CD4-positive, alpha-beta T cell treated with Interleukin-1 beta for 1 hour (primary cell): Measurements from ENCODE around the gene DNAI4.
"Not testable (repeated sequence)": the region's sequence is repeated elsewhere in the genome, so short reads cannot be mapped to it uniquely, and the experiment has no call there.

Experiments used
- DNase-seq, 2 donors: peaks; one replicate each; pipeline ENCODE4 v3.0.0-alpha.2; 2020 to 2022

Gene DNAI4

GRCh38 chr1:66929146-66929688, 4.6 kb upstream of the DNAI4 start:
- no peak for DNase-seq

GRCh38 chr1:66927528-66927927, 2.9 kb upstream of the DNAI4 start:
- no peak for DNase-seq

DNA sequence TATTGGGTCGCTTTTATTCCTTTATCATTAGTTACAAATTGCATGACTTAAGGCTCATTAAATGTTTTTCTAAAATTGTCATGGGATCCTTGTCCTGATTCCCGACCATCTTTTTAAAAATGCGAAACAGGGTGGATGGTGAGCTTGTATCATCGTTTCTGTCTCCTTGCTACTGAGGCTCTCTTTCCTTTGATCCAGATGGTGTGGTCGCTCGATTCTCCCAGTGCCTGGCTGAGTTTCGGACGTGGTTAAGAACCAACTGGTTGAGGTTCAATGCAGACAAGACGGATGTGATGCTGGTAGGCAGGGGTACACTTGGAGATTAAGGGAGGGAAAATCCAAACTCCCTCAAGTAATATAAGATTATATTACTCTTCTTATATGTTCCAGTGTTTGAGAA, 1.3 kb upstream of the DNAI4 start:
- no peak for DNase-seq

- no peak for DNase-seq
These were observed 878 bp upstream of the DNAI4 start for GRCh38 chr1:66925558-66925910.

- DNase-seq = no peak
These were observed 4.1 kb downstream of the DNAI4 start for GRCh38 chr1:66920543-66920942.

DNA sequence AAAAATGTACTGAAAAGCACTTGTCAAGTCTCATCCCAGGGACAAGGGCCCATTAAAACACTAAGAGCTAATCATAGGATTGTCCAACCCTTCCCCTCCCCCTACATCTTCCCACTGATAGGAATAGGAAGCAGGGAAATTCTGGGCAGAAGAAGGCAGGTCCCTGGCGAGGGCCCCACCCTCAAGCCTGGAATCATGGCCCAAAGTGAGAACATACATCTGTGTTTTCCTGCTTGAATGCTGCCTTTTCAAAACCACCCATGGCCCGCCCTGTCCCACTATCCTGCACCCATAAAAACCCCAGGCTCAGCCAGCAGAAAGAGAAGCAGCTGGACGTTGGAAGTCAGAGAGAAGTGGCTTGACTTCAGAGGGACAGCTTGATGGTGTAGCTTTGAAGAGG, 4.8 kb downstream of the DNAI4 start:
- no peak for DNase-seq

DNA sequence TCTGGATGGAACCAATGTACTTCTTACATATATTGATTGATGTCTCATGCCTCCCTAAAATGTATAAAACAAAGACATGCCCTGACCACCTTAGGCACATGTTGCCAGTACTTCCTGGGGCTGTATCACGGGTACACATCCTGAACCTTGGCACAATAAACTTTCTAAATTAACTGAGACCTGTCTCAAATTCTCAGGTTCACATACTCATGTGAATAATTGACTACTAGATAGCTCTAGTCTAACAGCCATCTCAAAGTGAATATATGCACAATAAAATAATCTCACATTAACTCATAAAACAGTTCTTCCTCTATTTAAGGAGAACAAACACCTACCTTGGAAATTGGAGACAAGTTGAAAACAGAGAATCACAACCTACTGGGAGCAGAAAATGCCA, 5.6 kb downstream of the DNAI4 start:
- DNase-seq = no peak

- DNase-seq = no peak
These were observed 7.2 kb downstream of the DNAI4 start for GRCh38 chr1:66917476-66917875.

DNA sequence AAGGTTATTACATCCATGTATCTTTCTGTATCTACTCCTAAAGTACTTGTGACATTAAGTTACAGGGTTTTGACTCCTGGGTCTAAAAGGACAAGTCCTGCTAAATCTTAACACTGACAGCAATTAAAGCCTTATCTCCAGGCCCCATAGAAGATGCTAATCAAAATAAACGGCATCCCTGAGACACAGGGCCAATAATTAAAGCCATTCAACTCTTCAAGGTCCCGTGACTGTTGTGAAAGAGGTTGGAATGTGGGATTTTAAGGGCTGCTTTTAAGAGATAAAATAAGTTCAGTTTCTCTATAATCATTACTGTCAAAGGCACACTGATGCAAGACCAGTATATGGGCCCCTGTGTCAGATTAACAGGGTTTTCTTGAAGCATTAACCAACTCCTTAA, 8.3 kb downstream of the DNAI4 start:
- no peak for DNase-seq

- DNase-seq = not testable (repeated sequence)
These were observed 9.5 kb downstream of the DNAI4 start for GRCh38 chr1:66915203-66915602.

- no peak for DNase-seq
These were observed 30.9 kb downstream of the DNAI4 start for GRCh38 chr1:66893712-66894111.

GRCh38 chr1:66890621-66891020, 34.0 kb downstream of the DNAI4 start:
- DNase-seq = no peak

DNA sequence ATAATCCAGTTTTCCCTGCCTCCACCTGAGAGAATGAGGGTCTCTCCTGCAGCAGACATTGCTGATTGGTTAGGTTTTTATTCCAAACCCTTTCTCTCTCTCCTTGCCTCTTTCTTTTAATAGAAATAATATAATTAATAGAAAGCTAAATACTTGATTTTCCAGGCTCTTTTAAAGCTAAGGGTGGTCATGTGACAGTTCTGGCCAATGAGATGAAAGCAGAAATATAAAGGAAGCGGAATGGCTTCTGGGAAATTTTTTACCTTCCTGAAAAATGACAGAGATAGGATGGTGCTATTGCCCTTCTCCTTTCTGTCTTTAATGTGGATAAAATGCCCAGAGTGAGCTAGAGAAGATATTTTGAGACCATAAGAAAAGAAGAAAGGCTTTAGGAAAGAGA, 35.6 kb downstream of the DNAI4 start:
- no peak for DNase-seq

DNA sequence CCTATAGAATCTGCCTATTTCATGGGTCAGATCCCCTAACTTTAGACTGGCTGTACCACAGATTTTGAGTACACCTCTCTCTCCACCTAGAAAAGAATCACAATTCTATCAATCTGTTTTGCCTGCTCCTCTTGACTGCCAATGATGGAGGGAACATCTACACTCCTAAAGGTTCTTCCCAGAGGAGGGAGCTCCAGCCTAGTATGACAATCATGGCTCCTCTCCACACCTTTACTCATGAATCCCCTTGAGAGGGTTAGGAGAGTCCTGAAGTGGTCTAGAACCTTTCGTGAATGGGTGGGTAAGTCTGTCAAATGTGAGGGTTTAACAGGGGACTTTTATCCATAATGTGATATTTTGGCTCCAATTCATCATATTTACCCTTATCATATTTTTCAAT, 48.0 kb downstream of the DNAI4 start:
- DNase-seq = no peak

DNA sequence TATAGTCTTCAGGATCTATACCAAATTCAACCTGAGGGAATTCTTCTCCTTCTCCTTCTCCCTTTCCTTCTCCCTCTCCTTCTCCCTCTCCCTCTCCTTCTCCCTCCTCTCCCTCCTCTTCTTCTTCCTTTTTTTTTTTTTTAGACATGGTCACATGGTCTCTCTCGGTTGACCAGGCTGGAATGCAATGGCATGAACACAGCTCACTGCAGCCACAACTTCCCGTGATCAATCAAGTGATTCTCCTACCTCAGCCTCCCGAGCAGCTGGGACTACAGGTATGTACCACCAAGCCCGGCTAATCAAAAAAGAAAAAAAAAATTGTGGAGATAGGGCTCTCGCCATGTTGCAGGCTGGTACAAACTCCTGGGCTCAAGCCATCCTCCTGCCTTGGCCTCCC, 51.5 kb downstream of the DNAI4 start:
- no peak for DNase-seq

- DNase-seq = not testable (repeated sequence)
These were observed 52.6 kb downstream of the DNAI4 start for GRCh38 chr1:66872024-66872423.

GRCh38 chr1:66867501-66867900, 57.2 kb downstream of the DNAI4 start:
- DNase-seq = no peak

DNA sequence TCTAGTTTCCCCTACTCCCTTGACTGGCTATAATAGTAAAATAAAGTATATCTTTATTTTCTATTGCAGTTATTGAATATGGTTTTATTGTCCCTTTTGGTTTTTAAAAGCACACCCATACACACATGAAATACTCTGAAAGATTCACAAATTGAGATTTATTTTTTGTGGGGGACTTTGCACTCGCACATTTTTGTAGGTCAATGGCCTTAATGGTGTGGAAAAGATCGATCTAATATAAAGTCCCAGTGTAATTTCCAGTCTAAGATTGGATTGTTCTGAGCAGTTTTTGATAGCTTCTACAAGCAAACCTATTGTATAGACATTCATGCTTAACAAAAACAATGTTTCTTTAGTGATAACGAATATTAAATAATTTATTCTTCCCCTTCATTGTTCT, 64.1 kb downstream of the DNAI4 start:
- DNase-seq = no peak

- DNase-seq = no peak
These were observed 71.3 kb downstream of the DNAI4 start for GRCh38 chr1:66853379-66853778.

DNA sequence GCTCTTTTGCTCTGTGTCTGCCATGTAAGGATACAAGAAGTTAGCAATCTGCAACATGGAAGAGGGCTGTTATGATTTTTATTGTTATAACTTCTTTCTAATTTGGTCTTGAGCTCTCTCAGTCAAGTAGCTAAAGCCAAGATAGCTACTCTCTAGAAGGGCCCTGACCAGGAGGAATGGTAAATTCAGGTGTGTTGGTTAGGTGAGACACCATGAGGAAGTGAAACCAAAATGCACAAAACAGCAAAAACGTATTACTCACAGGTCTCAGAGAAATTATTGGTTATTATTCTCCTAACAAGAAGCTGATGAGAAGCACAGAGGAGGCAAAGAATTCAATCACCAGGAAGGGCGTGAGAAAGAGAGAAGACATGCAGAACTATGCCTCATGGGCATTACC, 71.8 kb downstream of the DNAI4 start:
- no peak for DNase-seq

- DNase-seq = no peak
These were observed 73.7 kb downstream of the DNAI4 start for GRCh38 chr1:66850989-66851388.

- DNase-seq = no peak
These were observed 76.5 kb downstream of the DNAI4 start for GRCh38 chr1:66848193-66848592.

- DNase-seq = no peak
These were observed 83.7 kb downstream of the DNAI4 start for GRCh38 chr1:66840929-66841328.

DNA sequence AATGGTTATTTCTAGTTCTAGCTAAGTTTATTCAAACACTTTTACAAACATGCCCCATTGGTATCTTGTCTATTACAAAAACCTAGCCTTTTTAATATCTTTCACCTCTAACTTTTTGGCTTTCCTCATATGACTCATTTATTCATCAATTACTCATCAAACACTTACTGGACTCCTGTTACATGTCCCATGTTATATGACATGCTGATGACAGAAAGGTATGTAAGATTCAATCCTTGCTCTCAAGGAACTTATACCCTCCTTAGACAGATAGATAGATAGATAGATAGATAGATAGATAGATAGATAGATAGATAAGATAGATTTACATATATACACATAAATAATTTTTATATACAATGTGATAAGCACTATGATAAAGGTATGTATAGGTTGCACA, 89.7 kb downstream of the DNAI4 start:
- no peak for DNase-seq

GRCh38 chr1:66833112-66833511, 91.5 kb downstream of the DNAI4 start:
- no peak for DNase-seq
